Upper lobe of right lung (tissue), 1 donor: ENCODE measurements around the gene WDR75. TPM values are rescaled to one million over a fixed set of nuclear protein-coding genes. Genes with fewer than 3 reads are reported as not detected.
"Not testable (repeated sequence)": the region's sequence is repeated elsewhere in the genome, so short reads cannot be mapped to it uniquely, and the experiment has no call there.

Experiments used
- ATAC-seq: fragments of 200-7000 bp; cut with Tn5 transposase; one replicate; pipeline ENCODE4 v1.9.1; 2020; ENCODE audit warnings: mild to moderate bottlenecking, moderate library complexity
- DNase-seq: peaks from one replicate; pipeline ENCODE4 v3.0.0-alpha.2; 2020
- H3K27ac ChIP-seq: fragments of 200-600 bp; one replicate; pipeline ENCODE4 v1.8.0; 2022
- H3K27me3 ChIP-seq: fragments of 200-600 bp; one replicate; pipeline ENCODE4 v1.8.0; 2022; ENCODE audit warnings: mild to moderate bottlenecking
- H3K36me3 ChIP-seq: fragments of 200-600 bp; one replicate; pipeline ENCODE4 v1.8.0; 2022
- H3K4me1 ChIP-seq: fragments of 200-600 bp; one replicate; pipeline ENCODE4 v1.8.0; 2022
- H3K4me3 ChIP-seq: fragments of 200-600 bp; one replicate; pipeline ENCODE4 v1.8.0; 2022; ENCODE audit warnings: mild to moderate bottlenecking
- H3K9me3 ChIP-seq: fragments of 200-600 bp; one replicate; pipeline ENCODE4 v1.8.0; 2022
- CTCF ChIP-seq: fragments of 200-600 bp; IDR thresholded peaks from one replicate; pipeline ENCODE4 v1.8.0; 2022; ENCODE audit warnings: antibody characterized with exemption
- intact Hi-C: fragments of 100-400 bp; cut with DNase I; formaldehyde crosslinking; loops from one replicate; pipeline ENCODE4 v1.11.0; 2022
- total RNA-seq: library from RNA; stranded (reverse); fragmentation: NEBNext Ultra II Directional; extraction: Animal tissue kit (Norgen Biotek cat#: 25700); gene quantifications from one replicate; pipeline ENCODE4 v1.2.1, GENCODE V29; 2021
- donor health status: DM: no; HTN: yes; CAD: no; lungs with severe emphysema.

Gene WDR75
- total RNA-seq, 1 donor from 2014 or later = 23.4 TPM

- no peak overlapping the region for H3K27ac ChIP-seq
- DNase-seq (no peak), ATAC-seq (no peak)
- H3K36me3 ChIP-seq = no peaks in the 10 kb centered on the region
- no peaks in the 10 kb centered on the region for H3K27me3 ChIP-seq
- intact Hi-C loops = no loop called here
- H3K4me1 ChIP-seq = no peaks in the 10 kb centered on the region
- no peak for TF ChIP-seq CTCF
- H3K9me3 ChIP-seq = no peaks in the 10 kb centered on the region
- no peak overlapping the region for H3K4me3 ChIP-seq
Measured at GRCh38 chr2:189427872-189428271, 13.4 kb upstream of the WDR75 start.

GRCh38 chr2:189430448-189430847 lies 10.8 kb upstream of the WDR75 start:
- ATAC-seq, H3K27ac ChIP-seq: not testable (repeated sequence)

GRCh38 chr2:189435803-189436202 lies 5.5 kb upstream of the WDR75 start:
- intact Hi-C loops, H3K36me3 ChIP-seq, H3K9me3 ChIP-seq: not testable (repeated sequence)

More at GRCh38 chr2:189430448-189430847, 10.8 kb upstream of the WDR75 start:
- H3K9me3 ChIP-seq, H3K4me1 ChIP-seq, H3K36me3 ChIP-seq, intact Hi-C loops, H3K4me3 ChIP-seq, H3K27me3 ChIP-seq, DNase-seq: not testable (repeated sequence)

GRCh38 chr2:189437926-189438325 lies 3.3 kb upstream of the WDR75 start:
- H3K27ac ChIP-seq = no peak overlapping the region
- peaks cover 8% of the 10 kb centered on the region for H3K4me1 ChIP-seq
- intact Hi-C loops = no loop called here
- no peak for TF ChIP-seq CTCF
- DNase-seq (no peak), ATAC-seq (no peak)
- H3K27me3 ChIP-seq = no peaks in the 10 kb centered on the region
- no peaks in the 10 kb centered on the region for H3K9me3 ChIP-seq
- no peak overlapping the region for H3K4me3 ChIP-seq
- no peaks in the 10 kb centered on the region for H3K36me3 ChIP-seq

More at GRCh38 chr2:189435803-189436202, 5.5 kb upstream of the WDR75 start:
- not testable (repeated sequence) for DNase-seq, ATAC-seq, H3K4me1 ChIP-seq, H3K27ac ChIP-seq, H3K27me3 ChIP-seq, H3K4me3 ChIP-seq

GRCh38 chr2:189439342-189439741 lies 1.9 kb upstream of the WDR75 start:
- intact Hi-C loops = no loop called here
- peaks cover 13% of the 10 kb centered on the region for H3K4me1 ChIP-seq
- H3K27me3 ChIP-seq = no peaks in the 10 kb centered on the region
- H3K36me3 ChIP-seq = no peaks in the 10 kb centered on the region
- no peak overlapping the region for H3K27ac ChIP-seq
- H3K9me3 ChIP-seq = no peaks in the 10 kb centered on the region
- ATAC-seq (no peak), DNase-seq (no peak)
- TF ChIP-seq CTCF = no peak
- H3K4me3 ChIP-seq = no peak overlapping the region

GRCh38 chr2:189440644-189440946 lies 679 bp upstream of the WDR75 start:
- intact Hi-C loops = no loop called here
- DNase-seq (peak; percentile 67), ATAC-seq (peak; percentile 52)
- no peak for TF ChIP-seq CTCF
- Histone ChIP-seq H3K4me1 (peaks cover 15% of the 10 kb centered on the region), H3K9me3 (no peaks in the 10 kb centered on the region), H3K4me3 (peak overlapping the region; percentile 83), H3K27me3 (no peaks in the 10 kb centered on the region), H3K36me3 (no peaks in the 10 kb centered on the region), H3K27ac (peak overlapping the region; percentile 95)

- intact Hi-C loops = no loop called here
Measured at GRCh38 chr2:189441709-189442074, 418 bp downstream of the WDR75 start.

More at GRCh38 chr2:189441709-189442074, 418 bp downstream of the WDR75 start:
- no peaks in the 10 kb centered on the region for H3K9me3 ChIP-seq
- peak overlapping the region; percentile 95 for H3K27ac ChIP-seq
- H3K4me1 ChIP-seq = peaks cover 15% of the 10 kb centered on the region
- H3K36me3 ChIP-seq = no peaks in the 10 kb centered on the region
- TF ChIP-seq CTCF = no peak
- DNase-seq (no peak), ATAC-seq (no peak)
- H3K27me3 ChIP-seq = no peaks in the 10 kb centered on the region
- H3K4me3 ChIP-seq = peak overlapping the region; percentile 83
